ENCODE measurements around the gene SERTAD2.

SERTAD2 gene, protein sequence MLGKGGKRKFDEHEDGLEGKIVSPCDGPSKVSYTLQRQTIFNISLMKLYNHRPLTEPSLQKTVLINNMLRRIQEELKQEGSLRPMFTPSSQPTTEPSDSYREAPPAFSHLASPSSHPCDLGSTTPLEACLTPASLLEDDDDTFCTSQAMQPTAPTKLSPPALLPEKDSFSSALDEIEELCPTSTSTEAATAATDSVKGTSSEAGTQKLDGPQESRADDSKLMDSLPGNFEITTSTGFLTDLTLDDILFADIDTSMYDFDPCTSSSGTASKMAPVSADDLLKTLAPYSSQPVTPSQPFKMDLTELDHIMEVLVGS

DNA sequence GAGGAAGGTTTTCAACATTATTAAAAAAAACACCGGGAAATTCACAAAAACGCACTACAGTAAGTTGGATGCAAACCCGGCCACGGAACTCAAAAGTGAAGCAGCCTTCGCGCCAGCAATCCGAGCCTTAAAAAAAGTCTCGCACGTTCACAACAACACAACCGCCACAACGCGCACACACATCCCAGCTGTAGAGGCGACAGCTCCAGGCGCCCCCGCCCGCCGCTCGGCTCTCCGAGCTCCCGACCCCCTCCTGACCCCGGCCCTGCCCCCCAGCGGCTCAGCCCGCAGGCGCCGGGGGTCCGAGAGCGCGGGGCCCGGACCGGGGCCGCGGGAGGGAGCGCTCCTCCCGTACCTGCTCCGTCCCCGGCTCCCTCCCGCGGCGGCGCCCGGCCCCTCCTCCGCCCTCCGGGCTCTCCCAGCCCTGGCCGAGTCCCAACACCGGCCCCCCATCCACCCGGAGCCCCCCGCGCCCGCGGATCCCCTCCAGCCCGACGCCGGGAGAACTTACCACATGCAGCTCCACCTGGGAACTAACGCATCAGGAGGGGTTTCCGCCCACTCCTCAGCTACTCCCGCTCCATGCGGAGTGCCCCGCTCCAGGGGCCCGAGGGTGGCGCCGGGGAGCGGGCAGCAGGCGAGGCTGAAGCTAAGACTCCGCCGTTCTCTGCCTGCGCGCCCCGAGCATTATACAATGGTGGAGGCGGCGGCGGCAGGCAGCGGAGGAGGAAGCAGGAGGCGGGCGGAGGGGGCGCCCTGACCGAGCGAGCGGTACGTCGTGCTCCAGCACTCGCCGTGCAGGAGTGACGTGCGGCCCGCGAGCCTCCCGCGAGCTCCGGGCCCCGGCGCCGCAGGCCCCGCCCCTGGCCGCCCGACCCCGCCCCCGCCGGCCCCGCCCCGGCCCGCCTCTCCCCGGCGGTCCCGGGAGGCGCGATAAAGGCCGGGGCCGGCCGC lies at the start of gene SERTAD2:
TSS of gene SERTAD2 (minus strand) at position 805 of the 954 bp plus-strand sequence. CDS start 17,042 bp downstream, outside the sequence.
- peak; percentile 82 for DNase-seq

DNA sequence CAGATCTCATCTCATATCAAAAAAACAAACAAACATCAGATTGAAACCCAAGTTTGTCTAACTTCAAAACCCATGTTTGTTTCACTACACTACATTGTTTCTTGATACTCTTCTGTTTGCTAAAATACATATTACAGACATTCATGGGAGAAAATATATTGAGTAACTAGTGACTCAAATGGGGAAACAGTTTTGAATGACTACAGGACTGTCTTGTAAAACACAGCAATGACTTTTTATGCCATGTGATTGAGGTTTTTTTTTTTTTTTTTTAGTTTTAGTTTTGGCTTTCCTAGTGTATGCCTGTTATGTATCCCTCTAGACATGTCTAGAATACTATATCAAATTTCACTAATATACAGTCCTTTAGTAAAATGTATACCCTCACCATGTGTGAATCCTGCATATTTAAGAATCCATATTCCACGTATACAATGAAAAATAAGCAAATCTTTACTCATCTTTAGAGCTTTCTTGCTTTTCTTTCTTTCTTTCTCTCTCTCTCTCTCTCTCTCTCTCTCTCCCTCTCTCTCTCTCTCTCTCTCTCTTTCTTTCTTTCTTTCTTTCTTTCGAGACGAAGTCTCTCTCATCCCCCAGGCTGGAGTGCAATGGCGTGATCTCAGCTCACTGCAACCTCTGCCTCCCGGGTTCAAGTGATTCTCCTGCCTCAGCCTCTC lies 46.6 kb upstream of the SERTAD2 start:
- DNase-seq = no peak

GRCh38 chr2:64699712-64700111 lies 46.0 kb upstream of the SERTAD2 start:
- DNase-seq = no peak

GRCh38 chr2:64698668-64699444 lies 45.1 kb upstream of the SERTAD2 start:
- DNase-seq = no peak

GRCh38 chr2:64698177-64698643 lies 44.5 kb upstream of the SERTAD2 start:
- DNase-seq = no peak

DNA sequence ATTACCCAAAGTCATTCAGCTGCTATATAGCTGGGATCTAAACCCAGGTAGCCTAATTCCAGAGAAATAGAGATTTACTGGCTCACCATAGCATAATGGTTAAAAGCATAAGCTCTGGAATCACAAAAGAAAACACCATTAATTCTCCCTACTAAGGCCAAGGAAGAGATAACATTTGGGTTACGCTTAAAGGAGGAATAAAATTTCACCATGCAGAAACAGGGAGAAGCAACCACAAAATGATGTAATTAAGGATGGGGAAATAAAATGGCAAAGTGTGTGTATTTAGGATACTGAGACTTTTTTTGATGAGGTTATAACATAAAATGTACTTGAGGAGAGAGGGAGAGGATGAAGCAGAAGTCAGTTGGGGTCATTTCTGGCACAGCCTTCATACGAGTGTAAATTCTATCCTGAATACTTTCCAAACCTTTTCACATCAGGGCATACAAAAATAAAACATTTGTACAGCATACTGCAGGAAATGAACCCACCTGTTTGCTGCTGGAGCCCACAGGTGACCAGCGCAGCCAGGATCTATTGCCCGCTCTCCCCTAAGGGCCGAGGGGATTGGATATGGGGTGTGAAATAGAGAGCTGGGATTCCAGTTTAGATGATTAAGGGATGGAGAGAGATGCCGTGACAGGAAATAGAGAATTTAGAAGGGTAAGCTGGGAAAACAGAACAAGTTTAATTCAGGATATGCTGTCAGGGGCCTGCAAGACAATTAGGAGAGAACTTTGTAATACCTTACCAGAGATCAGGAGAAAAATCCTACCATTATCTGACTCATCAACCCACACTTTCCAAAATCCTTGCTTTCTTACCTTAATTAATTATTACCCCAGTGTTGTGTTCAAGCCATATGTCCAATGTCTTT lies 43.8 kb upstream of the SERTAD2 start:
- DNase-seq = no peak

DNA sequence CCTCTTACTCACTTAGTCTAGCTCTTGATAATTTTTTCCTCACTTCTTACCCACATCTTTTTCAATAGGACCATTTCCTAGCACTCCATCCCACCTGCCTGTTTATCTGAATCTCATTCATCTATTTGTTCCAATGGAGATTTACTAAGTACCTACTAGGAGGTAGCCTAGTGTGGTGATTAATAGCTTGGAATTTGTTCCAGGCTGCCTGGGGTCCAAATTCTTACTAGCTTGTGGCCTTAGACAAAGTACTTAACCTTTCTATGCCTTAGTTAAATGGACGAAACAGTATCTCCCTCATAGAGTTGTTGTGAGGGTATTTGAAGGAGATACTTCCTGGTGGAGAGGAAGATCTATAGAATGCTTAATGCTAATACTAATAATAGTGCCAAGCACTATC lies 42.9 kb upstream of the SERTAD2 start:
- no peak for DNase-seq

GRCh38 chr2:64695721-64696261 lies 42.1 kb upstream of the SERTAD2 start:
- no peak for DNase-seq

DNA sequence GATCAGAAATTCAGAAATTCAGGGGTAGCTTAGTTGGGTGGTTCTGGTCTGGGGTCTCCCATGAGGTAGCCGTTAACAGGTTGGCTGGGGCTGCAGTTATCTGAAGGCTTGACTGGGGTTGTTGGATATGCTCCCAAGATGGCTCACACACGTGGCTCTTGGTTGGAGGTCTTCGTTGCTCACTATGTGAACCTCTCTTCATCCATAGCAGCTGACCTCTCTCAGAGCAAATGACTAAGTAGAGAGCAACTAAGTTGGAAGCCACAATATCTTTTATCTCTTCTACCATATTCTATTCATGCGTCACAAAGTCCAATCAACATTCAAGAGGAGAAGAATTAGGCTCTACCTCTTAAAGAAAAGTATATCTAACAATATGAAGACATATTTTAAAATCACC lies 38.7 kb upstream of the SERTAD2 start:
- no peak for DNase-seq

DNA sequence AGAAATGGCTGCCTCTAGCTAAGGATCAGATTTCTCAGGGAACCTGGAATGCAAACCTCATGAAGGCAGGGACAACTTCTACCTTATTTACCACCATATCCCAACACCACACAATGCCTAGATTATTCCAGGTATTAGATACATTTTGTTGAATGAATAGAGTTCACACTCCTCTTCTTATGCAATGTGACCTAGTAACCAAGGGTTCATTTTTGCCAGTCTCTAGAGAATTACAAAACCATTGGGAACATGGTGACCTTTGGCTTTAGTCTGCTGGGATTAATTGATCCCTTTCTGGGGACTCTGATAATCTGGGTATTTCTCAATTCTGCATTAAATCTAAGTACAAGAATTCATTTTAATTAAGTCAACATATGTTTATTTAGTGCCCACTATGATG lies 35.2 kb upstream of the SERTAD2 start:
- no peak for DNase-seq

- no peak for DNase-seq
Observed at GRCh38 chr2:64686283-64686956, 32.7 kb upstream of the SERTAD2 start.

- no peak for DNase-seq
Observed at GRCh38 chr2:64685430-64685829, 31.7 kb upstream of the SERTAD2 start.

DNA sequence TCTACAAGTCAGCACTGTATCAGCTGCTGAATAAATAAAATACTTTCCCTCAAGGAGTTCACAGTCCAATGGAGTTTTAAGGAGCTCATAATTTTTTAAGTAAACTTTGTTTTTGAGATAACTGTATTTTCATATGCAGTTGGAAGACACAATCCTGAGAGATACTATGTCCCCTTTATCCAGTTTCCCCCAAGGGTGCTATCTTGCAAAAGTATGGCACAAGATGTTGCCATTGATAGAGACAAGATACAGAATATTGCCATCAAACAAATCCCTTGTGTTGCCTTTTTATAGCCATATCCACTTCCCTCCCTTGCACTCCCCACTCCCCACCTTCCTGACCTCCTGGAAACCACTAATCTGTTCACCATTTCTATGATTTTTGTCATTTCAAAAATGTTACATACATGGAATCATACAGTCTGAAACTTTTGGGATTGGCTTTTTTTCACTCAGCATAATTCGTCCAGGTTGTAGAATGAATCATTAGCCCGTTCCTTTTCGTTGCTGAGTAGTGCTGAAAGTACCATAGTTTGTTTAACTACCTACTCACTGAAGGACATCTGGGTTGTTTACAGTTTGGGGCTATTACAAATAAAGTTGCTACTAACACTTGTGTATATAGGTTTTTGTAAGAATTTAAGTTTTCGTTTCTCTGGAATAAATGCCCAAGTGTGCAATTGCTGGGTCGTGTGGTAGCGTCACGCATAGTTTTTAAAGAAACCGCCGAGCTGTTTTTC lies 30.2 kb upstream of the SERTAD2 start:
- no peak for DNase-seq

DNA sequence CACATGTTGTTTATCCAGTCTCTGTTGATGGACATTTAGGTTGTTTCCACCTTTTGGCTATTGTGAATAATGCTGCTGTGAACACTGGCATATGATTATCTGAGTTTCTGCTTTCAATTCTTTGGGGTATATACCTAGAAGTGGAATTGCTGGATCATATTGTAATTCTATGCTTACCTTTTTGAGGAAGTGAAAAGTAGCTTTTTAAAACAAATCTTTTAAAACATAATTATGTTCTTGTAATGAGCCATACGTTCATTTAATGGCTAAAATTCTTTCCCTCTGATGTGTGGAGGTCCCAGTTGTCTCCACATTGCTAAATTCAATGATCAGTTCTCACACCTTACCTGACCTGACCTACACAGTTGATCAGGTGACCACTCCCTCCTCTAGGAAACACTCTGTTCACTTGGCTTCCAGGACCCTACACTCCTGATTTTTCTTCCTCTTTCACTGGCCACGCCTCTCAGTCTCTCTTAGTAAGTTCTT lies 27.8 kb upstream of the SERTAD2 start:
- DNase-seq = no peak

GRCh38 chr2:64679673-64680425 lies 26.1 kb upstream of the SERTAD2 start:
- DNase-seq = no peak

DNA sequence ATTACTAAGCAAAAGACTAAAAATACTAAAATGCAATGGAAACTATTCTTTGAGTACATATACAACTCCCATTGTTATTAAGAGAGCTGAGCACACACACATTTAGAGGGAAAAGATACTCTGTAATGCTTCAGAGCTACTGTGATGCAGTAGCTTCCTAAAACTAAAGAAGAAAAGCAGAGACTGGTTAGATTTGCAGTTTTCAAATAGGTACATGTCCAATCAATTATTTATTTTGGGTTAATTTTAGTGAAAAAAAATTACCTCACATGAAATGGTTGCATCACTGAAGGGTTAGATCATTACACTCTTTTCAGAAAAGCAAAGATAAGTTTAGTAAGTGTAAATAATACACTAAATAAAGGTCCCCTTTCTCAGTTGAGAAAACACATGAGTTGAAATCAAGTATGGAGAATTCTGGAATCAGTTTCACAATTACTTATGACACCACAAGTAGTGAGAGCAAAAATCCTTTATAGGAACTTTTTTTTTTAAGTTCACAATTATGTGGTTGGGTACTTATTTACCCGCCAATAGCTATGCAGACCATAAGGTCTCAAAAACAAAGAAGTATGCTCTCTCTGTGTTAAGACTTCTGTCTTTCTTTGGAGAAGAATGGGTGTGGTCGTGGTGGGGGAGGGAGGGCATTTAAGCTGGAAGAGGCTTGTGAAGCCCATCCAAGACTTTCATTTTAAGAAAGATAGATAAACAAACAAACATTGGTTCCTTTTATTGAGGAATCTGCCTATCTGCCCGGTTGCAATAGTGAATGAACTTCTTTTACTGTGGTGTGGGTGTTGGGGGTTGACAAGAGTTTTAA lies 25.3 kb upstream of the SERTAD2 start:
- no peak for DNase-seq

DNA sequence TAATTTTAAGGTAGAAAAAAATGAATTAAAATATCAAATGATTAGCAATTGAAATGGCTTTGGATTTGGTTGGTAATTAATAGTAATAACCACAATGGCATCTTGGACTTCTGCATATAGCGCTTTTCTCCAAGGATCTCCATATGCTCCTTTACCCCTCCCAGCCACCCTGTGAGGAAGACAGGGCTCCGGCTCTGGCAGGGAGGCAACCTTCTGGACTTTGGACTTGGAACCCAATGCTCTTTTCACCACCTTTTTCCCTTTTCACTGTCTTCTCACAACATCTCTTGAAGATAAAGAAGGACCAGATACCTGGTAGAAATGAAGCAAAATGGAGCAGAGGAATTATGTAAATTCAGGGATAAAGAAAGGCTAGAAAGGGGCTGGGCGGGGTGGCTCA lies 23.8 kb upstream of the SERTAD2 start:
- no peak for DNase-seq

DNA sequence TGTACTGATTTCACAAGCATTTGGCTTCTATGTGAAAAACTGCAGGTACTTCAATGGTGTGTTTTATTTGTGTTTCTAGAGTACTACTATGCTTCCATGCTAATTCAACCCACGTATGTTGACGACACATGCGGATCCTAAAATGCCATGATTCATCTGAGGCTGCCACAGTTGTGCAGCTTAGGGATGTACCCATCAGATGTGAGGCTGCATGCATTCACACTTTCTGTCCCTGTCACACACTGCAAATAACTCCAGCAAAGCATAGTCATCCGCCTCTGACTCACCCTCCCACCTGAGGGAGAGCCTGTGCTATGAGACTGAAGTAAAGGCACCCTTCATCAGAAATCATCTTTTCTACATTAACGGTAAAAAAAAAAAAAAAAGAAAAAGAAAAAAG lies 22.1 kb upstream of the SERTAD2 start:
- DNase-seq = peak; percentile 19

Measured in activated gamma-delta T cell treated with Interleukin-2 at 50 U/mL for 16 hours (primary cell).